ENCODE measurements around the gene ASAP3. TPM values are rescaled to one million over a fixed set of nuclear protein-coding genes. Genes with fewer than 3 reads are reported as not detected.
A peak's percentile ranks its signal among the peaks of the same experiment; 100 is the strongest.

ASAP3 gene
- total RNA-seq, 2 donors from 2014 or later: 0.37 to 1.0 TPM

DNA sequence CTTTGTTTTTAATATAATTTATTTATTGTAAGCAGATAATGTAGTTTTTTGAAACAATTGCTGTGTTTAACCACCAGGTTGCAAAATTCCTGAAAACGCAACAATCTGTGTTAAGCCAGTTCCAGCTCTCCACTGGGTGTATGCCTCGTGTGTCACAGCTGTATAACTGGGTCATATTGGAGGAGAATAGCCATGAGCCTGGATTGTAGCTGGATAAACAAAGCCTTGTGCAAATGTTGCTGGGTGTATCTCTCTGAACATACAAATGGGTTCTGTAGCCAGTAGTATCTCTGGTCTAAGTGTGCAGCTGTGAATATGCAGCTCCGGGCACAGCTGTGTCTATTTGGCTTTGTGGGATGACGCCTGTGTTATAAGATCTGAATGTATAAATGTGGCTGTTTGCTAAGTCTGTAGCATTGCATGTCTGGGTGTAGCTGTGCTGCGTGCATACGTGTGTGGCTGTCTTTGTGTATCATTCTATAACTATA, 62.2 kb downstream of the ASAP3 start:
- ATAC-seq (replicated peaks): no peak
- Mint-ChIP-seq H3K9me3 (no peaks in the 10 kb centered on the region), H3K36me3 (ENCODE audit: low read depth) (peaks cover 4% of the 10 kb centered on the region), H3K27me3 (peaks cover 7% of the 10 kb centered on the region), H3K4me1 (peaks cover 17% of the 10 kb centered on the region), H3K4me3 (no peak overlapping the region), H3K27ac (no peak overlapping the region)

DNA sequence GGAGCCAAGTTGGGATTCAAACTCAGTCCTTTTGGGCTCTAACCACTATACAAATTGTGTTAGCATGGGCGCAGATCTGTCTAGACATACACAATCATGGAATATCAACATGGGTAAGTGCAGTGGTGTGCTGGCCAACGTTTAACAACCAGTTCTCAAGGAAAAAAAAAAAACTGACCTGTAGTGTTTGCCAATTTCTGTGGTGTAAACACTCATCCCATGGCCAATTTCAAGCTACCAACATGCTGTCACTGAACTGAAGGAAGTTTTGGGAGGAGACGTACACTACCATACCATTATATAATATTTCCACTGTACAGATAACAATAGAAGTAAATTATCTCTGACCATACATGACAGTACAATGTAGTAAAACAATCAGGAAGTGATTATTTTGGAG, 62.6 kb downstream of the ASAP3 start:
- no peak overlapping the region for H3K27ac Mint-ChIP-seq
- H3K9me3 Mint-ChIP-seq: no peaks in the 10 kb centered on the region
- peaks cover 4% of the 10 kb centered on the region for H3K36me3 Mint-ChIP-seq (ENCODE audit: low read depth)
- ATAC-seq (replicated peaks): no peak
- H3K4me3 Mint-ChIP-seq: no peak overlapping the region
- H3K27me3 Mint-ChIP-seq: peaks cover 4% of the 10 kb centered on the region
- peaks cover 17% of the 10 kb centered on the region for H3K4me1 Mint-ChIP-seq

GRCh38 chr1:23420778-23421177, 63.2 kb downstream of the ASAP3 start:
- no peak overlapping the region for H3K4me3 Mint-ChIP-seq
- no peaks in the 10 kb centered on the region for H3K9me3 Mint-ChIP-seq
- peaks cover 17% of the 10 kb centered on the region for H3K4me1 Mint-ChIP-seq
- H3K27me3 Mint-ChIP-seq: peaks cover 3% of the 10 kb centered on the region
- no peak for ATAC-seq (replicated peaks)
- no peak overlapping the region for H3K27ac Mint-ChIP-seq
- H3K36me3 Mint-ChIP-seq (ENCODE audit: low read depth): peaks cover 4% of the 10 kb centered on the region

DNA sequence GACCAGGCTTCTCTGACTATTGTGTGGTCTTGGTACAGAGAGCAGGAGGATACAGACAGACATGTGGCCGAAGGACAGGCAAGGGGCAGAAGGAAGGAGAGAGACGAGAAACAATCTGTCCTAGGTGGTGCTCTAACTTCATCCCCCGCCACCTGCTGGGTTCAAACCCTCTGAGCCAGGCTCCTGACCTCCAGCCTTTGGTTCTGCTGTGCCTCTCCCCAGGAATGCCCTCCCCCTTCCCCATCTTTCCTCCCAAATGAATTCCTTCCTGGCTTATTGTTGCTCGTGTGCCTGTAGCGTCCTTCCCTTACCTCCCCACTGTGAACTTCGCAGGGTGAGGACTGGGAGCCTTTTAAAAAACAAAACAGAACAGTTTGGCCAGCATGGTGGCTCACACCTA, 64.8 kb downstream of the ASAP3 start:
- Mint-ChIP-seq H3K27me3 (peaks cover 3% of the 10 kb centered on the region), H3K36me3 (ENCODE audit: low read depth) (peaks cover 4% of the 10 kb centered on the region), H3K4me1 (peaks cover 17% of the 10 kb centered on the region), H3K9me3 (no peaks in the 10 kb centered on the region), H3K4me3 (no peak overlapping the region), H3K27ac (no peak overlapping the region)
- ATAC-seq (replicated peaks): no peak

- Mint-ChIP-seq H3K4me1 (peaks cover 8% of the 10 kb centered on the region), H3K36me3 (ENCODE audit: low read depth) (peaks cover 4% of the 10 kb centered on the region), H3K27ac (no peak overlapping the region), H3K9me3 (no peaks in the 10 kb centered on the region), H3K4me3 (no peak overlapping the region), H3K27me3 (no peaks in the 10 kb centered on the region)
- no peak for ATAC-seq (replicated peaks)
Measured at GRCh38 chr1:23417570-23417969, 66.4 kb downstream of the ASAP3 start.

GRCh38 chr1:23416964-23417363, 67.0 kb downstream of the ASAP3 start:
- Mint-ChIP-seq H3K27me3 (no peaks in the 10 kb centered on the region), H3K4me3 (no peak overlapping the region), H3K9me3 (no peaks in the 10 kb centered on the region), H3K4me1 (peaks cover 2% of the 10 kb centered on the region), H3K27ac (no peak overlapping the region), H3K36me3 (ENCODE audit: low read depth) (peaks cover 4% of the 10 kb centered on the region)
- ATAC-seq (replicated peaks): no peak

DNA sequence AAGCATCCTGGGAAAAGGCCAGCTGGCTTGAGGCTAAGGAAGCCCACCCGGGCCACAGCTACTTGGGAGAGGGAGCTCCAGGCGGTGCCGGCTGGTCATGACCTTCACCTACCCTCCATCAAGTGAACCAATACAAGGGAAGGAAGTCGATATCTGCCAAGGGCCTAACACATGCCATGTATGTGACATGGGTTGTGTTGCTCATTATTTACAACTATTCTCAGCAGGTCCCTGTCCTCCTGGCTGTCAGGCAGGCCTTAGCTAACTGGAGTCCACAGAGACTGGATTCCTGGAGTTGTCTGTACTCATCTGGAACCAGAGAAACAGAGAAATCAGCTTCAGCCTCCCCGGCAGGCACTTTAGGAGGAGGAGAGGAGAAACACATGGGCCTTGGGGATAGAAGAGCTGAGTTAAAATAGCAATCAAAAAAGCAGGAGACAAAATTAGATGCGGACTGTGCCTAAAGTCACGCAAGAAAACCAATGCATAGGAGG, 75.1 kb downstream of the ASAP3 start:
- no peaks in the 10 kb centered on the region for H3K4me1 Mint-ChIP-seq
- no peaks in the 10 kb centered on the region for H3K27me3 Mint-ChIP-seq
- no peak overlapping the region for H3K4me3 Mint-ChIP-seq
- no peak for ATAC-seq (replicated peaks)
- no peak overlapping the region for H3K27ac Mint-ChIP-seq
- H3K36me3 Mint-ChIP-seq (ENCODE audit: low read depth): no peaks in the 10 kb centered on the region
- H3K9me3 Mint-ChIP-seq: no peaks in the 10 kb centered on the region

DNA sequence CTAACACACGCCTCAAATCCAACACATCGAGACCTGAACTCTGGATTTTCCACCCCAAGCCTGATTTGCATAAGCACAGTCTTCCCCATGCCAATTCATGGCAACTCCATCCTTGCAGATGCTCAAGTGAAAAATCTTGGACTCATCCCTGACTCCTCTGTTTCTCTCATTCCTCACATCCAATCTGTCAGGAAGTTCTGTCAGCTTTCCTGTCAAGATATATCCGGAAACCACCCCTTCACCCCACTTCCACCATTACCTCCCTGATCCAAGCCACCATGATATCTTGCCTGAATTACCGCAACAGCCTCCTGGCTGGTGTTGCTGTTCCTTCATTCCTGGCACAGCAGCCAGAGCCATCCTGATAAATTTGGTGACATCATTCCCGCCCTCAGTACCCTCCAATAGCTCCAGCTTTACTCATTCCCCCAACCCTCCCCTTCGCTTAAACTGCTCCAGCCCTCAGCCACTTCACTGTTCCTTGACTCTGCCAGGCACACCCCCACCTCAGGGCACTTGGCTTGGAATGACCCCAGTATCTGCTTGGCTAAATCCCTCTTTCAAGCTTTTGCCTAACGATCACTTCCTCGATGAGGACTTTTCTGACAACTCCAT, 76.9 kb downstream of the ASAP3 start:
- no peaks in the 10 kb centered on the region for H3K36me3 Mint-ChIP-seq (ENCODE audit: low read depth)
- no peaks in the 10 kb centered on the region for H3K9me3 Mint-ChIP-seq
- H3K27me3 Mint-ChIP-seq: no peaks in the 10 kb centered on the region
- H3K27ac Mint-ChIP-seq: no peak overlapping the region
- H3K4me3 Mint-ChIP-seq: no peak overlapping the region
- no peak for ATAC-seq (replicated peaks)
- no peaks in the 10 kb centered on the region for H3K4me1 Mint-ChIP-seq

DNA sequence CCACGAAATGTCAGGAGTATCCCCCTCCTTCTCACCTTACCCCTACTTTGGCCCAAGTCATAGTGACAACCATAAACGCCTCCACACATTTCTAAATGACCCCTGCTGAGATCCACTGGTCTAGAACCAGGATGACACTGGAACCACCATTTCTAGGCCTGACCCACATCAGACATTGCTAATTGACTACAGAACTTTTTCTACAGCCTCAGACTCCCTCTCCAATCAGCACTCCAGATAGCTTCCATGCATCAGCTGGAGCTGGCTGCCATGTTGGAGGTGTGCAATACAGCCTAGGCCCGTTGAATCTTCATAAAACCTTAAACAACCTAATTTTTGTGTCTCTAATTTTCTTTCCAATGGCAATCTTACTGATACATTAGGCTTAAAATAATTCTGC, 78.0 kb downstream of the ASAP3 start:
- Mint-ChIP-seq H3K4me1 (no peaks in the 10 kb centered on the region), H3K4me3 (no peak overlapping the region), H3K9me3 (no peaks in the 10 kb centered on the region), H3K27ac (no peak overlapping the region), H3K27me3 (no peaks in the 10 kb centered on the region), H3K36me3 (ENCODE audit: low read depth) (no peaks in the 10 kb centered on the region)
- no peak for ATAC-seq (replicated peaks)

GRCh38 chr1:23403735-23404486, 80.1 kb downstream of the ASAP3 start:
- peak; percentile 91 for ATAC-seq (replicated peaks)
- Mint-ChIP-seq H3K9me3 (no peaks in the 10 kb centered on the region), H3K4me3 (peak overlapping the region; percentile 0), H3K36me3 (ENCODE audit: low read depth) (no peaks in the 10 kb centered on the region), H3K27ac (no peak overlapping the region), H3K27me3 (no peaks in the 10 kb centered on the region), H3K4me1 (no peaks in the 10 kb centered on the region)

DNA sequence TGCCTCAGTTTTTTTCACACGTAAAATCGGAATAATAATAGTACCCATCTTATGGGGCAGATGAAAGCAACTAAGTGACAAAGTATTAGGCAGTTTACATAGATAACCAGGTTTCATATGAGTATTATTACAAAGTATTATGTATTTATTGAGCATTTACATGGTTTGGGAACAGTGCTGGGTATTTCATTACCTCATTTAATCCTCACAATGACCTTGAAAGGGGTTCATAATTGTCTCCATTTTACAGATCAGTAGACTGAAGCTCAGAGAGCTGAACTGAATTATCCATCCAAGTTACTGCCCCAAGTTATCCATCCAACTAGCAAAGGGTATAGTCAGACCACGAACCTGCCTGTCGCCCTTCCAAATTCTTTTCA, 80.6 kb downstream of the ASAP3 start:
- ATAC-seq (replicated peaks): no peak
- no peak overlapping the region for H3K27ac Mint-ChIP-seq
- no peaks in the 10 kb centered on the region for H3K27me3 Mint-ChIP-seq
- H3K36me3 Mint-ChIP-seq (ENCODE audit: low read depth): no peaks in the 10 kb centered on the region
- no peaks in the 10 kb centered on the region for H3K9me3 Mint-ChIP-seq
- peak overlapping the region; percentile 0 for H3K4me3 Mint-ChIP-seq
- H3K4me1 Mint-ChIP-seq: no peaks in the 10 kb centered on the region

DNA sequence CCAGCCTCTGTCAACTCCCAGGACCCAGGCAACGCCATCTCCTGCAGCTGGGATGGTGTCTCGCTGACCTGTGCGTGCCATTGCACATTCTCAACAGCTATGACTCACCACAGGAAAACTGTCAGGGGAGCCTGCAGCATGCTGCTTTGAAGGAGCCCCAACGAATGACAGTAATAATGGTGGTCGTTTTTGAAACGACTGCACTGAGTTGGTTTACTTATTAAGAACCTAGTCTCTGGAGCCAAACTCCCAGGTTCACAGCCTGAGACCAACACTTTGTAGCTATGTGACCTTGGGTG, 81.0 kb downstream of the ASAP3 start:
- no peaks in the 10 kb centered on the region for H3K9me3 Mint-ChIP-seq
- H3K27ac Mint-ChIP-seq: no peak overlapping the region
- no peaks in the 10 kb centered on the region for H3K27me3 Mint-ChIP-seq
- no peaks in the 10 kb centered on the region for H3K36me3 Mint-ChIP-seq (ENCODE audit: low read depth)
- no peaks in the 10 kb centered on the region for H3K4me1 Mint-ChIP-seq
- ATAC-seq (replicated peaks): no peak
- no peak overlapping the region for H3K4me3 Mint-ChIP-seq

GRCh38 chr1:23402286-23403037, 81.5 kb downstream of the ASAP3 start:
- H3K9me3 Mint-ChIP-seq: no peaks in the 10 kb centered on the region
- no peaks in the 10 kb centered on the region for H3K4me1 Mint-ChIP-seq
- no peaks in the 10 kb centered on the region for H3K36me3 Mint-ChIP-seq (ENCODE audit: low read depth)
- H3K27me3 Mint-ChIP-seq: no peaks in the 10 kb centered on the region
- H3K27ac Mint-ChIP-seq: no peak overlapping the region
- no peak overlapping the region for H3K4me3 Mint-ChIP-seq
- no peak for ATAC-seq (replicated peaks)

DNA sequence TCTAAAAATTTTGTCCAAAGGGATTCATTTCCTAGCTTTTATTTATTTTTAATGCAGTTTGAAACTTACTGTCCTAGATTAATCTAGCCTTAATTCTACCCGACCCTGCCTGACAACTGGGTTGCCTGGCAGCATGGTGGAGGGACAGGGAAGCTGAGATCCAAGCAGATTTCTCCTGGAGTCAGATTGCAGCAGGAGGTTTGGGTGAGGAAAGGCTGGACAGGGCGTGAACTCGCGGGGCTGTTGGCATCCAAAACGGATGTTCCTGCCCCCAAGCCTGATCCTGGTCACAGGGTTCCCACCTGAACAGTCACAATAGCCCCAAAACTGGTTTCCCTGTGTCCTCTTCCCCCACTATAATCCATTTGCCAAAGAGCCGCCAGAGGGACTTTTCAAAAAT, 82.7 kb downstream of the ASAP3 start:
- H3K36me3 Mint-ChIP-seq (ENCODE audit: low read depth): no peaks in the 10 kb centered on the region
- H3K4me3 Mint-ChIP-seq: no peak overlapping the region
- no peak overlapping the region for H3K27ac Mint-ChIP-seq
- H3K4me1 Mint-ChIP-seq: no peaks in the 10 kb centered on the region
- ATAC-seq (replicated peaks): no peak
- H3K9me3 Mint-ChIP-seq: no peaks in the 10 kb centered on the region
- no peaks in the 10 kb centered on the region for H3K27me3 Mint-ChIP-seq

Data from activated T-helper 17 cell treated with anti-CD3 and anti-CD28 coated beads, Interleukin-2, amount 50 U/mL, for 72 hours (primary cell).